ENCODE results near the gene SERINC5. TPM values are rescaled to one million over a fixed set of nuclear protein-coding genes. Genes with fewer than 3 reads are reported as not detected.
"Not testable (repeated sequence)": the region's sequence is repeated elsewhere in the genome, so short reads cannot be mapped to it uniquely, and the experiment has no call there.

SERINC5 gene
- polyA plus RNA-seq, 1 experiment: 11.0 TPM

GRCh38 chr5:80093796-80094195, 162.1 kb downstream of the SERINC5 start:
- ChIA-PET CTCF (interaction anchor here (1.3 to 11.7 kb wide), 2 partner anchors 182 to 213 kb away, joined by 4 to 172 read pairs; no protein-coding TSS in a partner anchor), POLR2A (interaction anchor here (0.7 kb wide), 1 partner anchor 142 kb away, joined by 4 read pairs; no protein-coding TSS in a partner anchor)
- TF ChIP-seq CTCF (IDR thresholded peaks at IDR 0.05; ENCODE audit: insufficient read depth, low read depth, low read length): no peak
- no peaks in the 10 kb centered on the region for H3K27me3 ChIP-seq (ENCODE audit: control insufficient read depth, insufficient read depth, low read length)
- no peaks in the 10 kb centered on the region for H3K36me3 ChIP-seq (ENCODE audit: control insufficient read depth, insufficient read depth, low read length)
- DNase-seq (ENCODE audit: low read depth): no peak
- no peak overlapping the region for H3K4me3 ChIP-seq (ENCODE audit: low read depth, low read length)

DNA sequence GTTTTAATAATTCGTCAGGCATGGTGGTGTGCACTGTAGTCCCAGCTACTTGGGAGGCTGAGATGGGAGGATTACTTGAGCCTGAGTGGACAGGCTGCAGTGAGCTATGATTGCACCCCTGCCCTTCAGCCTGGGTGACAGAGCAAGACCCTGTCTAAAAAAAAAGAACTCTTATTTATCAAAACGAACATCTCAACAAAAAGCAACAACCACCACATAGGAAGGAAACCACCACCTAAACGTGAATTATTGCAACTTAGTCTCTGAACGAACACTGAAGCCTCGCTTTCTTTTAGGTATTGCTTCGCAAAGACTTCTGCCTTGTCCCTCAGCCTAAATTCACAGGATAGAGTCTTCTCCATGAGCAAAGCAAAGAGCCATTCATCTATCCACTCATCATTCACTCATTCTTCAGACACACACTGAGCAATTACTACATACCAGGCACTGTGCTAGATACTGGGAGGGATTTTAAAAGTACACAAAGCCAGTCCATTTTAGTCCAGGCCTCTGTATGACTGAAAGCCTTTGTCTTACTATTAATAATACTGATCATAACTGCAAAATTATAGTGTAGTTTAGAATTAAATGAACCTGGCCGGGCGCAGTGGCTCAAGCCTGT, 163.3 kb downstream of the SERINC5 start:
- no peak for TF ChIP-seq CTCF (IDR thresholded peaks at IDR 0.05; ENCODE audit: insufficient read depth, low read depth, low read length)
- no peak for DNase-seq (ENCODE audit: low read depth)
- Histone ChIP-seq H3K36me3 (ENCODE audit: control insufficient read depth, insufficient read depth, low read length) (no peaks in the 10 kb centered on the region), H3K27me3 (ENCODE audit: control insufficient read depth, insufficient read depth, low read length) (no peaks in the 10 kb centered on the region), H3K4me3 (ENCODE audit: low read depth, low read length) (no peak overlapping the region)
- ChIA-PET POLR2A (interaction anchor here (0.6 kb wide), 1 partner anchor 502 kb away, joined by 5 read pairs; no protein-coding TSS in a partner anchor), CTCF (interaction anchor here (0.7 to 11.7 kb wide), 17 partner anchors 8 to 264 kb away, joined by 3 to 172 read pairs (median 4); no protein-coding TSS in a partner anchor)

DNA sequence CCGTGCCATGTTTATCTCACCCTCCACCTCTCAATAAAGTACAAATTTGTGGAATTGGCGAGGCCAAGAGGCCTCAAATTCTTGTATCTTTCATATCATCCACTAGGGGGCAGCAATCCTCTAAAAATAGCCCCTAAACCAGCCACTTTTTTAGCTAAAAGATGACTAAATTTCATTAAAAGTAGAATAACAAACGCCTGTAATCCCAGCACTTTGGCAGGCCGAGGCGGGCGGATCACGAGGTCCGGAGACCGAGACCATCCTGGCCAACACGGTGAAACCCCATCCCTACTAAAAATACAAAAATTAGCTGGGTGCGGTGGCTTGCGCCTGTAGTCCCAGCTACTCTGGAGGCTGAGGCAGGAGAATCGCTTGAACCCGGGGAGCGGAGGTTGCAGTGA, 164.1 kb downstream of the SERINC5 start:
- not testable (repeated sequence) for H3K27me3 ChIP-seq (ENCODE audit: control insufficient read depth, insufficient read depth, low read length); H3K4me3 ChIP-seq (ENCODE audit: low read depth, low read length); DNase-seq (ENCODE audit: low read depth); H3K36me3 ChIP-seq (ENCODE audit: control insufficient read depth, insufficient read depth, low read length)
- ChIA-PET CTCF (interaction anchor here (0.6 to 11.7 kb wide), 28 partner anchors 8 to 263 kb away, joined by 3 to 172 read pairs (median 4); partner anchors contain the start of gene SERINC5), POLR2A (interaction anchor here (0.5 to 0.6 kb wide), 4 partner anchors 501 to 1071 kb away, joined by 3 to 8 read pairs (median 6); no protein-coding TSS in a partner anchor)
- TF ChIP-seq CTCF (IDR thresholded peaks at IDR 0.05; ENCODE audit: insufficient read depth, low read depth, low read length): peak; percentile 52

GRCh38 chr5:80090884-80091166, 165.0 kb downstream of the SERINC5 start:
- POLR2A ChIA-PET: no interaction called here
- no peak for DNase-seq (ENCODE audit: low read depth)
- TF ChIP-seq CTCF (IDR thresholded peaks at IDR 0.05; ENCODE audit: insufficient read depth, low read depth, low read length): no peak
- CTCF ChIA-PET: interaction anchor here (0.6 to 11.7 kb wide), 9 partner anchors 9 to 552 kb away, joined by 3 to 172 read pairs (median 4); no protein-coding TSS in a partner anchor
- Histone ChIP-seq H3K4me3 (ENCODE audit: low read depth, low read length) (no peak overlapping the region), H3K36me3 (ENCODE audit: control insufficient read depth, insufficient read depth, low read length) (no peaks in the 10 kb centered on the region), H3K27me3 (ENCODE audit: control insufficient read depth, insufficient read depth, low read length) (no peaks in the 10 kb centered on the region)

GRCh38 chr5:80083101-80083890, 172.6 kb downstream of the SERINC5 start:
- Histone ChIP-seq H3K36me3 (ENCODE audit: control insufficient read depth, insufficient read depth, low read length) (no peaks in the 10 kb centered on the region), H3K4me3 (ENCODE audit: low read depth, low read length) (peak overlapping the region; percentile 27), H3K27me3 (ENCODE audit: control insufficient read depth, insufficient read depth, low read length) (no peaks in the 10 kb centered on the region)
- TF ChIP-seq CTCF (IDR thresholded peaks at IDR 0.05; ENCODE audit: insufficient read depth, low read depth, low read length): peak; percentile 60
- no peak for DNase-seq (ENCODE audit: low read depth)
- ChIA-PET POLR2A (interaction anchor here (0.7 kb wide), 1 partner anchor 380 kb away, joined by 10 read pairs; no protein-coding TSS in a partner anchor), CTCF (interaction anchor here (0.6 to 11.7 kb wide), 42 partner anchors 9 to 1062 kb away, joined by 3 to 172 read pairs (median 4); no protein-coding TSS in a partner anchor)

Measured in BJ (cell line).